T-helper 2 cell (primary cell): Measurements from ENCODE around the gene PLA2R1.
"Not testable (repeated sequence)": the region's sequence is repeated elsewhere in the genome, so short reads cannot be mapped to it uniquely, and the experiment has no call there.

Experiments
- DNase-seq, 5 experiments: peaks; one replicate each; pipeline versions ENCODE4 v3.0.0 to v3.0.0-alpha.2; 2012 to 2022

Gene PLA2R1

DNA sequence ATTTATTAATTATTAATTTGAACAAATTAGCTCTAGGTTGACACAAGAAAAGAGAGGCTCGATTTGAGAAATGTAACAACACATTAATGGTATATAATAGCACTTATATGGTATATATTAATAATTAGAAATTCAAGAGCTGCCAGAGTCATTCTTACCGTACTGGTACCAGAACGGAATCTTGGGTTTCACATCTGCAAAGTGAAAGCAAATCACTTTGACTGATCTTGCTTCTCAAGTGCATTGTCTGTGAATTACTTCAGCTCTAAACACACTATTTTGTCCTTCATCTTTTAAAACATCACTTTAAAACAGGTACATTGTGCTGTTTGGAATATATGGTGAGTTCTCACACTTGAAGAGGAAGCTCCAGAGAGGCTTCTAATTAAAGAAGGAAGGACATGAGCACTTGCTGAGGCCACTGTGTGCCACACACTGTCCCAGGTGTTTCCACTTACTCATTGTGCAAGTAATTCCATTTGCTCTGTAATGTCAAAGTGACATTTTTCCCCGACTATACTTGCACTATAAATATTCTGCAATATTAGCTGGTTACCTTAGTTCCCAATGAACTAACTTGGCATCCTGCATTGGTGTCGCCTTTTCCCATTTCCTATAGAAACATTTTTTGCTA is 85.8 kb downstream of the PLA2R1 start:
- no peak for DNase-seq

GRCh38 chr2:159973325-159973724 is 89.1 kb downstream of the PLA2R1 start:
- no peak for DNase-seq

DNA sequence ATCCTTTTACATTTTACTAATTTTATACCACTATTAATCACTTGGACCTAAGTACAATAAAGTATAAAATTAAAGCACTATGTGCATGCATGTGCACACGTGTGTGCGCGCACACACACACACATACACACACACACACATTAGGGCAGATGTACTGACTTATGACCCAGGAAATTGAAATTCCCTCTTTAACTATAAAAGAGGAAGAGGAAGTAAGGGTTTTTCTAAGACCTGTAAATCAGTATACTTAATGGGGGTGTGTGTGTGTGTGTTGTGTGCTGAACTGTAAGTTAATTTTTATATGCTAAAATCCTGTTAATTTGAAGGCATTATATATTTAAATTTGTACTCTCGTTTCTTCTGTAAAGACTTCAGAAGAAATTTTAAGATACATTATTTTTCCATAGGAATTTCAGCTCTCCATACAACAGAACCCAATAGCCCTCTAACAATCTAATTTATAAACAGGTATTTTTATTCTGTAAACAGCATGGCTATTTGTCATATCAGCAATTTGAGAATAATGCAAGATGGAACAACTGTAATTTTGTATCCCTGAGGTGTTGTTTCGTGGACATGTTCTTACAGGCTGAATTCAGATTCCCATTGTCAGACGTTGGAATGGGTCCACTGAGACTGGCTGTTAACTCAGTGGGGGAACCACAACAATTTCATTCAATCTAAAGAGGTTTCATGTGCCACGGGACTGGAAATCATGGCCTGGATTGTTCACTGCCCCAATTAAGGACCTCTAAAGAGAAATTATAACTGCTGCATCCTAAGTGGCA is 90.9 kb downstream of the PLA2R1 start:
- no peak for DNase-seq

- DNase-seq = not testable (repeated sequence)
Measured at GRCh38 chr2:159970548-159970947, 91.9 kb downstream of the PLA2R1 start.

DNA sequence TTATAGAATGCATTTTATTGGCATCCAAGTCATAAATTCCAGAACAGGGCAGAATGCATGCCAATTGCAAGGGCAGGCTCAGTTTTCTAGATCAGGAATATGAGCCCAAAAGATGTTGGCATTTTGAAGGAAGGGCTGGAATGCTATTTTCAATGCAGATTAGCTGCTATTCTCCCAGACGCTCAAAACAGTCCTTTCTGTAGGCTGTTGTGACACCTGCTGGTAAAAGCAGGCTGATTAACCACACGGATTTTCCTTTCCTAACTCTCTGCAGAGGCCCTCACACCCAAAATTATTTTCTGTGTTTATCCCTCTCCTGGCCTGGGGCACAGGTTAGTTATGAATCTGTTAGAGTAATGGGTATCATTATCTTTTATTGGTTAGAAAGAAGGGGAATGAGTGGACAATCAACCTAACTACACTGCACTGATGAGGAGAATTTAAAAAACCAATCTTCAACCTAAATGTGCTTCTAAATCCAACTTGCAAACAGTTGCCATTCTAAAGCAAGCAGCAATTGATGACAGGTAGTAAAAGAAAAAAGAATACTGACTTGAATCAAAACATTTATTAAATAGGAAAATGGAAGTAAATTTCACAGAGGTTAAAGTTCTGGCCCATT is 94.0 kb downstream of the PLA2R1 start:
- DNase-seq = peak in 1 of 5 experiments; percentile 12

DNA sequence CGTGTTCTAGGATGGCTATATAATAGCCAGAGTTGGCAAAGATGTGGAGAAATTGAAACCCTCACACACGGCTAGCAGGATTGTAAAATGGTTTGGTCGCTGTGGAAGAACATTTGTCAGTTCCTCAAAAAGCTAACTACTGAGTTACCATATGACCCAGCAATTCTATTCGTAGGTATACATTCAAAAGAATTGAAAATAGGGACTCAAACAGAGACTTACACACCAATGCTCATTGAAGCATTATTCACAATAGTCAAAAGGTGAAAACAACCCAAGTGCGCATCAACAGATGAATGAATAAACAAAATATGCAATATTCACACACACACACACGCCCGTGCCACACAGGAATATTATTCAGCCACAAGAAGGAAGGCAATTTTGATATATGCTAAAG is 98.7 kb downstream of the PLA2R1 start:
- no peak for DNase-seq

- DNase-seq = not testable (repeated sequence)
Measured at GRCh38 chr2:159962513-159962912, 99.9 kb downstream of the PLA2R1 start.

DNA sequence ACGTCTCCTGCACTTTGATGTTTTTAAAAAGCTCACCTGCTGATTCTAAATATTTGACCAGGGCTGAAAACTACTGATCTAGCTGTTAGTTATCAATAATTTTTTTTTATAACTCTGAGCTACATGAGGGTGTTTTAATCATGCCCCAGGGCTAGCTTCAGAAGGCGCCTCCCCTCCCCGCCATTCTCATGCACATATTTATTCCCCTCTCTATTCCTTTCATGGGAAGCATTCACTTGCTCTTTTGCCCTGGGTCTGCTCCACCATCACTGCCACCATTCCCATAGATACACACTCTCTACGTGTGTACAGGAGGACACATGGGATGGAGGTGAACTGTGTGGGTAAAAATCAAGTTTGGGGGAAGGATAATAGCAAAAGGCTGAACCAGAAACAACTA is 101.0 kb downstream of the PLA2R1 start:
- no peak for DNase-seq

DNA sequence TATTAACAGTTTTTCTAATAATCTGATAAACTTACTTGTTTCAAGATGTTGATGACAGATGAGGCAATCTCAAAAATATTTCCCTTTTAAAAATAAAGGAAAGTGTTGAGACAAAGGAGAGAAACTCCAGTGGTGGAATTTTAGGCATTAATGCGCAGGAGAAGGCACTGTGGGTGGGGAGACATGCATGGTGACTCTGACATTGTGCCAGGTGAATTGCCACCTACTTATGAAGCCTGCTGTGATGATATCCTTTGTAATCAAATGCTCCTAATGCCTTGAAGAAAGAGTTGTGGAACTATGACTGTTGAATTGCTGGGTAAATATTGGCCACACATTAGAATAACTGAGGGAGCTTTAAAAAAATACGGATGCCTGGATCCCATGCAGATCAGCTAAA is 101.4 kb downstream of the PLA2R1 start:
- no peak for DNase-seq

GRCh38 chr2:159960414-159960813 is 102.0 kb downstream of the PLA2R1 start:
- peak in 1 of 5 experiments; percentile 14 for DNase-seq

GRCh38 chr2:159959136-159959535 is 103.3 kb downstream of the PLA2R1 start:
- no peak for DNase-seq

DNA sequence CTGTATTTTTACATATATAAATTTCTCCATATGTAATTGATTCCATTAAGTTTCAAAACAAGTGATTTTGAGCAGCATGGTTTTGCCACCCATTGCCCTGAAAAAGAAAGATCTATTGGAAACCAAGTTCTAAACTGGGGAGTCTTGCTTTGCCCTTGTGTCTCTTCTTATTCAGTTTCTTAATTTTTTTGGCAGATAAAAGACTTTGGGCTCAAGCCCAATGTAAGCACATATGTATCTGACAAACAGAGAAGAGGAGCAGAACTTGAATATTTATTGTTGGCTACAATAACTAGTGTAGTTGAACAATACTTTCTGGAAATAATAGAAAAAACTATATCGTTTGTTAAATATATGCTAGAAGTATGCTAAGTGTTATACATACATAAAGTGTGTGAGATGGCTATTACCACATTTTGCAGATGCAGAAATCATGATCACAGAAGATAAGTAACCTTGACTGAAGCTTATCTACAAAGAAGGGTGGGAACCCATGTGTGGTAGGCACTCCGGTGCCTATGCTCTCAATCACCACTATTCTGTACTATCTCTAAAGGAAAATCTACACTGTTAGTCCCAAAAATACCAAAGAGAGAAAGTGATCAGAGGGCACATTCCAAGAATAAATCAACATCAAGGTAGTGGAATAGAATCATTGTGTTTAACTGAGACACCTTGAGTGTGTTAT is 109.1 kb downstream of the PLA2R1 start:
- DNase-seq = no peak

- DNase-seq = no peak
Measured at GRCh38 chr2:159946326-159946999, 116.0 kb downstream of the PLA2R1 start.

DNA sequence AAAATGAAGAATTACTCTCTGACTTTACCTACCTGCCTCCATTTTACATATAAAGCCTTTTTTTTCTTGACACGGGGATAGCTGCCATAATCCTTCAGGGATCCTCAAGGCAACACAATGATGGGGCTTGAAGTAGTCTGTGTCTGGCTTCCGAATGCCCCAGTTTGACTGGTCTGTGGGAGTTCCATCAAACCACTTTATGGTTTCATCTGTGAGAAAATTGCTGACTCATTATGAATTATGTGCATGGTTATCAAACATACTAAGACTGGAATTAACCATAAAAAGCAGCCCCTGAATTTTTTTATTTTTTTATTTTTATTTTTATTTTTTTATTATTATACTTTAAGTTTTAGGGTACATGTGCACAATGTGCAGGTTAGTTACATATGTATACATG is 117.5 kb downstream of the PLA2R1 start:
- no peak for DNase-seq

- no peak for DNase-seq
Measured at GRCh38 chr2:159942146-159942545, 120.3 kb downstream of the PLA2R1 start.

GRCh38 chr2:159941729-159942128 is 120.7 kb downstream of the PLA2R1 start:
- DNase-seq = no peak

DNA sequence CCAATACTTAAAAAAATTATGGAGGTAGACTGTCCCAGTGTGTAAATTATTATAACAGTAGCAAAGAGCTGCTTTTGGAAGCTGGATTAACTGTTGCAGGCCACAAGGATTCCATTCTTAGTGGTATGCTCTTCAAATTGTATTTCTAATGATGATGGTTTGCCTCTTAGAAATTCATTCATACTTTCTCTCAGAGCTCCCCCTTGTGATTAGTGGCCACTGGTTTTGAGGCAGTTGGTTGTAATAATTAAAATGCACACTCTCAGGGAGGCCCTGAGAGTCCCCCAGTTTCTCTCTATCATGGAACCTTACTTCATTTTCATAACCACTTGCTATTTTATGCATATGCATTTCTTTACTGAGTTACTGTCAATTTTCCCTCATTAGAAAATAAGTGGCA is 122.5 kb downstream of the PLA2R1 start:
- no peak for DNase-seq

DNA sequence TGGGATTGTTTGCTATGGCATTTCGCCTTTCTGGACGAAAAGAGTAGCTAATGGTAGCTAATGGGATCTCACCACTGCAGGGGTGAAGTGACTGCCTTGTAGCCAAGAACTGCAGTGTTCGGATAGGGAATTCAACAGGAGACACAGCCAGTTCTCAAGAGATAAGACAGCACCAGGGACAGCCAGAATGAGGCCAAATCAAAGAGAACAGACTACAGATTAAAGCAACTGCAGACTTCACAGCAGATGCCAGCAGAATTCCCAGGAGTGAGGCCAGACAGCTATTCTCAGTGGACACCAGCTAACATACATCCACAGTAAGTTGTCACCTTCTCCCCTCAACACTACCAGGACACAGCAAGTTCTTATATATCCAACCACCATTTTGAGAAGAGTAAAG is 124.0 kb downstream of the PLA2R1 start:
- no peak for DNase-seq

GRCh38 chr2:159936471-159936870 is 125.9 kb downstream of the PLA2R1 start:
- DNase-seq = no peak

- DNase-seq = no peak
Measured at GRCh38 chr2:159933727-159934049, 128.7 kb downstream of the PLA2R1 start.

DNA sequence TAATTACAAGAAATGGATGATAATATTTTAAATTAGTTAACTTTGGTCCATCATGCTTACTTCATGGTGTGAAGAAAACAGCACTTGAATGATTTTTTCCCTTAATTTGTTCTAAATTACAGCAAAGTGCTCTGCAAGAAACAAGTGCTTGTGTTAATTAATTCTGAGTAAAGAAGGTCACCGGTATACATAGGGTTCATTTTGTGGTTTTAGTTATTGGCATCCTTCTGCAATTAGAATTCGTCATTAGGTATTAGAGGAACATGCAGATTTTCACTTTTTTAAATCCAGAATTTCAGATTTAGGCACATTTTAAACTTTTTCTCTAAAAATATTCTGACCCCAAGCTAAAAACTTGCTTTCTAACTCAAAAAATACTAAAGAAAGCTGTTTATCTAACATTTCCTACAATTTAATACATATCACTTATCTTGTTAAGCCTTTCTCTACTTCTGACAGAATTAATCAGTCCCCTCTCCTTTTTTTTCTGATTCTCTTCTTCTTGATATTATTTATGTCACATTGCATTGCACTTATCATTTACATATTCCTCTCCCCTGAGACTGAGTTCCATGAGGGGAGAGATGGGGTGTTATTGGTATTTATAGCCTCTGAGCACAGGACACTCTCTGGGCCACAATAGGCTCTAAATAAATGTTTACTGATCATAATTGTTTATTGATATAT is 129.2 kb downstream of the PLA2R1 start:
- DNase-seq = no peak

DNA sequence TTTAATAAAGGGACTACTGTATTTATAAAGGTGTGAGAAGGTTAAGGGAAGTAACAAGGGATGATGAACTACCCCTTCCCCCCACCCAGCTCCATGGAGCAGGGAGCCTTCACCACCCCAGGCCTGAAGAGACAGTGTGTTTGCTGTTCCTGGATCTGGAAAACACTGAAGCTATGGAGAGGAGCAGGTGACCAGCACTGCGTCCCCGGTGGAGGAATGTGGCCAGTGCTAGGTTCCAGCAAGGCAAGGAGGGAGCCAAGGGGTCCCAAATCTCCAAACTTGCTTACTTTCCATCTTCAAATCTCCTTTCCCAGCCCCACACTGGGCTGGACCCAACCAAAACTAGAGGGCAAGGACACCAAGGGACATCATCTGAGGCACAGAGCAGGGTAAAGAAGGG is 135.7 kb downstream of the PLA2R1 start:
- DNase-seq = no peak
